ENCODE results near the gene PUS1. TPM values are rescaled to one million over a fixed set of nuclear protein-coding genes. Genes with fewer than 3 reads are reported as not detected.

PUS1 gene
- total RNA-seq, 2 donors from 2014 or later = 37.3 to 56.7 TPM

GRCh38 chr12:131913666-131914065 is 15.4 kb upstream of the PUS1 start:
- H3K9me3 Mint-ChIP-seq = no peaks in the 10 kb centered on the region
- Histone ChIP-seq H3K4me3 (ENCODE audit: low read length) (no peak overlapping the region), H3K27ac (ENCODE audit: low read depth, low read length) (no peak overlapping the region), H3K9ac (ENCODE audit: extremely low read depth, low read length, poor library complexity, severe bottlenecking) (no peak overlapping the region), H3K36me3 (ENCODE audit: control insufficient read depth, insufficient read depth, low read length) (peaks cover 28% of the 10 kb centered on the region), H3K27me3 (ENCODE audit: control insufficient read depth, insufficient read depth, low read length, poor library complexity, severe bottlenecking) (no peaks in the 10 kb centered on the region), H3K9me3 (ENCODE audit: control insufficient read depth, low read length) (no peaks in the 10 kb centered on the region), H3K4me1 (ENCODE audit: control insufficient read depth, insufficient read depth, low read length) (no peaks in the 10 kb centered on the region)
- DNase-seq = no peak
- H3K36me3 Mint-ChIP-seq (ENCODE audit: low read depth) = peaks cover 30% of the 10 kb centered on the region
- TF ChIP-seq CTCF (conservative IDR thresholded peaks at IDR 0.05) = no peak
- no peaks in the 10 kb centered on the region for H3K27me3 Mint-ChIP-seq (ENCODE audit: insufficient read depth)
- no peaks in the 10 kb centered on the region for H3K4me1 Mint-ChIP-seq
- no peak overlapping the region for H3K27ac Mint-ChIP-seq
- no peak overlapping the region for H3K4me3 Mint-ChIP-seq
- 80 to 96% methylated on average over 1 to 8 of the region's 8 CpGs for WGBS, 2 experiments (ENCODE audit: insufficient coverage in 1 of 2, insufficient read length in 1 of 2)

GRCh38 chr12:131914179-131914702 is 14.8 kb upstream of the PUS1 start:
- Mint-ChIP-seq H3K27ac (no peak overlapping the region), H3K9me3 (no peaks in the 10 kb centered on the region), H3K27me3 (ENCODE audit: insufficient read depth) (no peaks in the 10 kb centered on the region), H3K4me1 (no peaks in the 10 kb centered on the region), H3K4me3 (no peak overlapping the region), H3K36me3 (ENCODE audit: low read depth) (peaks cover 27% of the 10 kb centered on the region)
- Histone ChIP-seq H3K36me3 (ENCODE audit: control insufficient read depth, insufficient read depth, low read length) (peaks cover 28% of the 10 kb centered on the region), H3K27ac (ENCODE audit: low read depth, low read length) (no peak overlapping the region), H3K27me3 (ENCODE audit: control insufficient read depth, insufficient read depth, low read length, poor library complexity, severe bottlenecking) (no peaks in the 10 kb centered on the region), H3K4me1 (ENCODE audit: control insufficient read depth, insufficient read depth, low read length) (no peaks in the 10 kb centered on the region), H3K9me3 (ENCODE audit: control insufficient read depth, low read length) (no peaks in the 10 kb centered on the region), H3K4me3 (ENCODE audit: low read length) (no peak overlapping the region), H3K9ac (ENCODE audit: extremely low read depth, low read length, poor library complexity, severe bottlenecking) (no peak overlapping the region)
- no peak for DNase-seq
- 95 to 98% methylated on average over 14 of the region's 14 CpGs for WGBS, 2 experiments (ENCODE audit: insufficient coverage in 1 of 2, insufficient read length in 1 of 2)
- no peak for TF ChIP-seq CTCF (conservative IDR thresholded peaks at IDR 0.05)

- Mint-ChIP-seq H3K9me3 (no peaks in the 10 kb centered on the region), H3K4me3 (no peak overlapping the region), H3K4me1 (no peaks in the 10 kb centered on the region), H3K27me3 (ENCODE audit: insufficient read depth) (no peaks in the 10 kb centered on the region), H3K36me3 (ENCODE audit: low read depth) (peaks cover 29% of the 10 kb centered on the region), H3K27ac (no peak overlapping the region)
- DNase-seq = peak; percentile 48
- no peak overlapping the region for H3K9ac ChIP-seq (ENCODE audit: extremely low read depth, low read length, poor library complexity, severe bottlenecking)
- H3K27me3 ChIP-seq (ENCODE audit: control insufficient read depth, insufficient read depth, low read length, poor library complexity, severe bottlenecking) = no peaks in the 10 kb centered on the region
- H3K4me1 ChIP-seq (ENCODE audit: control insufficient read depth, insufficient read depth, low read length) = no peaks in the 10 kb centered on the region
- H3K36me3 ChIP-seq (ENCODE audit: control insufficient read depth, insufficient read depth, low read length) = peaks cover 26% of the 10 kb centered on the region
- TF ChIP-seq CTCF (conservative IDR thresholded peaks at IDR 0.05) = no peak
- no peak overlapping the region for H3K4me3 ChIP-seq (ENCODE audit: low read length)
- no peak overlapping the region for H3K27ac ChIP-seq (ENCODE audit: low read depth, low read length)
- no peaks in the 10 kb centered on the region for H3K9me3 ChIP-seq (ENCODE audit: control insufficient read depth, low read length)
- 93 to 98% methylated on average over 7 to 20 of the region's 20 CpGs for WGBS, 2 experiments (ENCODE audit: insufficient coverage in 1 of 2, insufficient read length in 1 of 2)
Observed at GRCh38 chr12:131915000-131915689, 13.9 kb upstream of the PUS1 start.
